HG02642 (cell line): ENCODE measurements around the gene USP20.

ENCODE experiments used
- ATAC-seq: cut with Tn5 transposase; IDR thresholded peaks from one replicate; pipeline ENCODE4 v1.9.1; 2021; ENCODE audit warnings: mild to moderate bottlenecking; ENCODE audit not compliant: unreplicated experiment, poor library complexity

Gene USP20

DNA sequence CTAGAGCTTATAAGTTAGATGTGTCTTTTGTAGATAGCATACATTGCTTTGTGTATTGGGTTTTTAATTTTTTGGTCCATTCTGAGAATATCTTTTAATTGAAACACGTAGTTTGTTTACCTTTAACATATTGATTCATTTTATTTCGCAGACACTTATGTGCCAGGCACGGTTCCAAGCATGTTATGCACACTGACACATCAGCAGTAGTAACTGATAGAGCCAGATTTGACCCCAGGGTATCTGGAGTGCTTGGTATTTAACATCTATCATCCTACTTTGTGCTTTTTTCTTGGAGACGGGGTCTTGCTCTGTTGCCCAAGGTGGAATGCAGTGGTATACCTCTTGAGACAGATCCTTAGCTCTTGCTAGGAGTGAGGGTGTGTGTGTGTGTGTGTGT is 71.9 kb downstream of the USP20 start:
- ATAC-seq: no peak

GRCh38 chr9:129908906-129909305 is 73.6 kb downstream of the USP20 start:
- ATAC-seq: no peak

- ATAC-seq: no peak
These were observed 74.6 kb downstream of the USP20 start for GRCh38 chr9:129909851-129910250.

GRCh38 chr9:129910628-129911567 is 75.6 kb downstream of the USP20 start:
- ATAC-seq: no peak

GRCh38 chr9:129914051-129914450 is 78.8 kb downstream of the USP20 start:
- ATAC-seq: no peak

DNA sequence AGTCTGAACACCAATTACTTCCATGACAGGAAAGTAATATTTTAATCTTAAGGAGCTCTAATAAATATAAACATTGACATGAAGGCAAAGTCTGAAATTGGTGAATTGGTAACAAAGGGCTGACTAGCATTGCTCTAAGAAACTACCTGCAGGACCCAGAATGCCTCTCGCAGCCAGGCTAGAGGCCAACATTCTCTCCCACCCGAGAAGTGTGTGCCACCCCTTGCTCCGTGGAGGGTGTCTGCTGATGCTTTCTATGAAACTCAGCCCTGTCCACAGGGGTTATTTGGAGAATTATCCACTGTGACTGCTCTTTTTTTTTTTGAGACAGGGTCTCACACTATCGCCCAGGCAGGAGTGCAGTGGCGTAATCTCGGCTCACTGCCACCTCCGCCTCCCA is 81.4 kb downstream of the USP20 start:
- ATAC-seq: no peak

GRCh38 chr9:129918296-129918950 is 83.2 kb downstream of the USP20 start:
- no peak for ATAC-seq

- ATAC-seq: no peak
These were observed 84.0 kb downstream of the USP20 start for GRCh38 chr9:129919277-129919676.

- no peak for ATAC-seq
These were observed 84.6 kb downstream of the USP20 start for GRCh38 chr9:129919841-129920240.

DNA sequence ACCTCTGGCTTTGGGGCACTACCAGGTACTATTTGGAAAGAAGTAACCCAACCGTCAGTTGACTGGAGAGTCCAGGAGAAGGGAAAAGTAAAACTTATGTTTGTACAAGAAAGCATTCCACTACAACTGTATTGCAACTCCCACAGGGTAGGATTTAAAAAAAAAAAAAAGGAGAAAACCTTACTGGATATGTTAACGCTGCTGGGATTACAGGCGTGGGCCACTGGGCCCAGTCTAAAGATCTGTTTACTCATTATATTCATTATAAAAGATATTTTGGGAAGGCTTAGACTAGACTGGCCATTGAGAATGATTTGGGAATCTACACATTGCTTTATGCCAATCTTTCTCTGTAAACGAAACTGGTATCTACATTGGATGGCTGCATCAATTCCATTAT is 86.6 kb downstream of the USP20 start:
- no peak for ATAC-seq

GRCh38 chr9:129923589-129923988 is 88.3 kb downstream of the USP20 start:
- ATAC-seq: no peak

DNA sequence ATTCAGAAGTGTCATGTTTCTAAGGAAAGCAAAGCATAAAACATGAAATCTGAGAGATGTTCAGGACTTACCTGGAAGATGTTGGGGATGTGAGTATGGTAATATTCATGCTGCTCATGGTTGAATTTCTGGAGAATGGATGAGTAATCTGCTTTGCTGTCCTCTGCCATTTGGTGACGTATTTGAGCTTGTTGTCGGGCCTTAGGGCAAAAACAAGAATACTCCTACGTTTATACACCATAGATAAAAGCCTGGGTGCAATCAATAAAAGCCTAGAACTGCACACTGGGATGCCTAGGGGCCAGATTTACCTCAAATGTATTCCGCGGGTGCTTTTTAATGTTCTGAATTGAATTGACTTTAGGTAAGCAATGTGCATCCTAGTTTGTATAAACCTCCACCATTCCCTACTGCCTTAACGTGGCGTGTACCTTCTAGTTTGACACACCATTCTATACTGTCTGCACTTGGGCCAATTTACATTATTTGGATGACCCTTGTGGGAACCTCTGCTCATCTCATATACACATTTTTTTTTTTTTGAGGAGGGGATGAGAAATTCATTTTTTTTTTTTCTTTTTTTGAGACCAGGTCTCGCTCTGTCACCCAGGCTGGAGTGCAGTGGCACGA is 94.4 kb downstream of the USP20 start:
- ATAC-seq: no peak

DNA sequence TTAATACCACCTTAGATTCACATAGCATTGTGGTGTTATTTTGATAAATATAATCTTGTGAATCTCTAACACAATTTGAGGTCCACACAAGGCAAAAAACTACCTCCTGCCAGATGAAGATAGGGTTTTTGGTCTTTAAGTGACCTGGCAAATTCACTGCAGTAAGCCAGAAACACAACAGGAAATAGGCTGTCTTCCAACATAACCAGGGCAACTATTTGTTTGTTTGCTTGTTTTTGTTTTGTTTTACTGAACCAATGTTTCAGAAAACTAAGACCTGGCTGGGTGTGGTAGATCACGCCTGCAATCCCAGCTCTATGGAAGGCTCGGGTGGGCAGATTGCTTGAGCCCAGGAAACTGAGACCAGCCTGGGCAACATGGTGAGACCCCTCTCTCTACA is 95.5 kb downstream of the USP20 start:
- no peak for ATAC-seq
